Mesodermal cell (in vitro differentiated cells): ENCODE results near the gene LMTK2.

Source experiments
- H3K27ac ChIP-seq: 2 replicates; pipeline ENCODE4 v1.7.0; 2013; ENCODE audit warnings: mild to moderate bottlenecking, low read depth, low read length, moderate library complexity; ENCODE audit not compliant: severe bottlenecking
- H3K36me3 ChIP-seq: 2 replicates; pipeline ENCODE4 v1.7.1; 2013; ENCODE audit warnings: mild to moderate bottlenecking, low read length, moderate library complexity; ENCODE audit not compliant: control insufficient read depth, insufficient read depth
- H3K4me1 ChIP-seq: one replicate; pipeline ENCODE4 v1.7.1; 2013; ENCODE audit warnings: mild to moderate bottlenecking, low read length; ENCODE audit not compliant: insufficient read depth, control insufficient read depth, poor library complexity, severe bottlenecking
- H3K4me3 ChIP-seq: 2 replicates; pipeline ENCODE4 v1.7.0; 2013; ENCODE audit warnings: low read length, control low read depth, mild to moderate bottlenecking; ENCODE audit not compliant: insufficient read depth, poor library complexity, severe bottlenecking; ENCODE audit errors: extremely low read depth
- H3K9me3 ChIP-seq: 2 replicates; pipeline ENCODE4 v1.7.1; 2013; ENCODE audit warnings: mild to moderate bottlenecking, low read length, moderate library complexity; ENCODE audit not compliant: control insufficient read depth
- WGBS, 2 experiments: methylation state at CpG; one replicate each; pipeline ENCODE4 v1.1.5; 2013; ENCODE audit warnings: missing lambda C conversion rate in 2 of 2; ENCODE audit not compliant: insufficient coverage in 2 of 2; 5-methylcytosine and 5-hydroxymethylcytosine counted together

LMTK2 gene

GRCh38 chr7:98123365-98123696 is 16.7 kb downstream of the LMTK2 start:
- H3K4me3 ChIP-seq: no peak overlapping the region

GRCh38 chr7:98125759-98126158 is 19.1 kb downstream of the LMTK2 start:
- WGBS, 2 experiments: 86 to 94% methylated on average over 3 of the region's 6 CpGs
- Histone ChIP-seq H3K36me3 (no peaks in the 10 kb centered on the region), H3K9me3 (no peaks in the 10 kb centered on the region), H3K27ac (no peak overlapping the region), H3K4me1 (peaks cover 5% of the 10 kb centered on the region), H3K4me3 (no peak overlapping the region)

More at GRCh38 chr7:98123365-98123696, 16.7 kb downstream of the LMTK2 start:
- no peaks in the 10 kb centered on the region for H3K9me3 ChIP-seq
- H3K27ac ChIP-seq: no peak overlapping the region
- 100% methylated on average over 1 to 2 of the region's 4 CpGs for WGBS, 2 experiments
- no peaks in the 10 kb centered on the region for H3K36me3 ChIP-seq
- peaks cover 2% of the 10 kb centered on the region for H3K4me1 ChIP-seq

GRCh38 chr7:98126311-98127142 is 19.9 kb downstream of the LMTK2 start:
- H3K4me1 ChIP-seq: peaks cover 13% of the 10 kb centered on the region
- H3K27ac ChIP-seq: no peak overlapping the region
- no peaks in the 10 kb centered on the region for H3K36me3 ChIP-seq
- H3K9me3 ChIP-seq: no peaks in the 10 kb centered on the region
- H3K4me3 ChIP-seq: no peak overlapping the region
- WGBS, 2 experiments: 84 to 95% methylated on average over 8 to 9 of the region's 13 CpGs

- Histone ChIP-seq H3K4me3 (no peak overlapping the region), H3K27ac (no peak overlapping the region)
- WGBS, 2 experiments: 87 to 96% methylated on average over 6 to 8 of the region's 8 CpGs
These were observed 21.7 kb downstream of the LMTK2 start for GRCh38 chr7:98128346-98128745.

DNA sequence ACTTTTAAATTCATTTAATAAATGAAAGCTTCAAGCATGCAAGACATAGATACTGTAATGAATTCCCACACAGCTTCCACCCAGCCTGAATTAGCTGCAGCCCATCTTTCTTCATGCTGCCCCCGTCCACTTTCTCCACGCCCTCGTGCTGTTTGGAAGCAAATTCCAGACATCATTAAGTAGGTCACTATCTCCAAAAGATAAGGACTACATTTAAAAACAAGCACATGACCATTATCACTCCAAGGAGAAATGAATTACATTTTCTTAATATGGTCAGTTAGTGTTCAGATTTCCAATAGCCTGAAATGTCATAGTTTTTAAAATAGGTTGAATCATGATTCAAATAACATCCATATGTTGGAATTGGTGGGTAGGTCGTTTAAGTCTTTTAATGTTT is 24.3 kb downstream of the LMTK2 start:
- Histone ChIP-seq H3K36me3 (no peaks in the 10 kb centered on the region), H3K4me3 (no peak overlapping the region), H3K4me1 (peaks cover 32% of the 10 kb centered on the region), H3K9me3 (no peaks in the 10 kb centered on the region), H3K27ac (no peak overlapping the region)
- 72% methylated on average over 3 of the region's 4 CpGs; no CpG with 5 or more reads in 1 of the 2 experiments for WGBS, 2 experiments

More at GRCh38 chr7:98128346-98128745, 21.7 kb downstream of the LMTK2 start:
- Histone ChIP-seq H3K4me1 (peaks cover 23% of the 10 kb centered on the region), H3K36me3 (no peaks in the 10 kb centered on the region), H3K9me3 (no peaks in the 10 kb centered on the region)

DNA sequence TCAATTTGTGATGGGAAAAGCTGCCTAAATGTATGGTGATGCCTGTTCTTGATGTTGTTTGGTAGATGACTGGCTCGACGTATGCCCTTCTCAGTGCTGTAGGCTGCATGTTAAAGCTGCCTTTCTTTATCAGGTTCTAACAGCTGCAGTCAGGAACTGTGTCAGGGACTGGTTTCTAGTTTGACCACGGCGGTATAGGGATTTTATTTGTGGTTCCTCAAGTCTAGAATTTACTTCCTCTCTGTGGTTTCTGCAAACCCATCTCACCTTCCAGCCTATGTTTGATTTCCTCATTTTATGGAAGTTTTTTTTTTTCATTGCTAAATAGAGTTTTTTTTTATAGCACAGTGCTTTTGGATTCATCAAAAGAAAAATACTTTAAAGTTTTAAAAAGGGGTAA is 26.5 kb downstream of the LMTK2 start:
- H3K4me1 ChIP-seq: peaks cover 32% of the 10 kb centered on the region
- H3K36me3 ChIP-seq: peaks cover 8% of the 10 kb centered on the region
- H3K4me3 ChIP-seq: no peak overlapping the region
- peak overlapping the region; percentile 54 for H3K27ac ChIP-seq
- H3K9me3 ChIP-seq: no peaks in the 10 kb centered on the region
- 82 to 94% methylated on average over 2 of the region's 4 CpGs for WGBS, 2 experiments

GRCh38 chr7:98133621-98134303 is 27.1 kb downstream of the LMTK2 start:
- WGBS, 2 experiments: 94 to 100% methylated on average over 2 to 3 of the region's 4 CpGs
- no peaks in the 10 kb centered on the region for H3K9me3 ChIP-seq
- peaks cover 32% of the 10 kb centered on the region for H3K4me1 ChIP-seq
- no peak overlapping the region for H3K4me3 ChIP-seq
- peaks cover 9% of the 10 kb centered on the region for H3K36me3 ChIP-seq
- peak overlapping the region; percentile 54 for H3K27ac ChIP-seq

- no peaks in the 10 kb centered on the region for H3K9me3 ChIP-seq
- 90 to 94% methylated on average over 2 to 6 of the region's 9 CpGs for WGBS, 2 experiments
- H3K4me3 ChIP-seq: no peak overlapping the region
- H3K36me3 ChIP-seq: peaks cover 14% of the 10 kb centered on the region
- H3K4me1 ChIP-seq: peaks cover 32% of the 10 kb centered on the region
- H3K27ac ChIP-seq: no peak overlapping the region
These were observed 28.0 kb downstream of the LMTK2 start for GRCh38 chr7:98134420-98135228.

DNA sequence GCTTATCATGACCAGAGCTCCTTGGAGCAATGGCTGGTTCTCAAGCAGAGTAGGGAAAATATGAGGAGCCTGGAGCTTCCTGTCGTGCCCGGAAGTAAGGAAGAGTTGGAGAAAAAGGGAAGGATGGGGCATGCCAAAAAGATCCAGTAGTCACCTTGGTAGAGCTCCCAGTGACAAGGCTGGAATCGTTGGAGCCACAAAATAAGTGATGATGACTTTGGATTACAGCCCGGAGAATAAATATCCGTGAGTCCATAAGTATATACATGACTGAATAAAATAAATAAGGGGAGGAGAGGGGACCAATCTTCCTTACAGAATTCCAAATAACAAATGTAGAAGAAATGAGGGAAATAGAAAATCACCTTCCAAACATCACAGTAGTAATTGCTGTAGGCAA is 29.3 kb downstream of the LMTK2 start:
- no peaks in the 10 kb centered on the region for H3K9me3 ChIP-seq
- H3K4me3 ChIP-seq: no peak overlapping the region
- 83 to 88% methylated on average over 2 of the region's 5 CpGs for WGBS, 2 experiments
- peaks cover 14% of the 10 kb centered on the region for H3K36me3 ChIP-seq
- no peak overlapping the region for H3K27ac ChIP-seq
- H3K4me1 ChIP-seq: peaks cover 24% of the 10 kb centered on the region

GRCh38 chr7:98136423-98136822 is 29.8 kb downstream of the LMTK2 start:
- Histone ChIP-seq H3K4me1 (peaks cover 20% of the 10 kb centered on the region), H3K36me3 (peaks cover 14% of the 10 kb centered on the region), H3K9me3 (no peaks in the 10 kb centered on the region), H3K27ac (no peak overlapping the region), H3K4me3 (no peak overlapping the region)
- 86 to 88% methylated on average over 1 of the region's 5 CpGs for WGBS, 2 experiments
